ENCODE data around the gene RTKN. TPM values are rescaled to one million over a fixed set of nuclear protein-coding genes. Genes with fewer than 3 reads are reported as not detected.

RTKN gene
- total RNA-seq, 1 donor from 2014 or later, result 11.6 TPM

DNA sequence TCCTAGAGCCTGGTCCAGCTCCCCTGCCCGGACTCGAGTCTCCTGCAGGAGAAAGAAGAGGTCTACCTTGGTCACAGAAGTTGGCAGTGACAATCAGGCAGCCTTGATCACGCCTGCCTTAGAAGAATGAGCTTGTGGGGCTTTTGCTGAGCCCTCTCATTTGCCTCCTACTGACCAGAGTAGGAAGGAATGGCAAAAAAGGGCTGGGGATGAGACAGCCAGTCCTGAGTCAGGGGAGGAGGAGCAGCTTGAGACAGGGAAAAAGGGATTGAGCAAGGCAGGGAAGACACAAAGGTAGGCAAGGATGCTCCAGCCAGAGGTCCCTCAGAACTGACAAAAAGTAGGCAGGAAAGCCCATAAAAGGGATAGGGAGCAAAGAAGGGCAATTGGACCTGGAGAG lies 14.2 kb downstream of the RTKN start:
- ATAC-seq (ENCODE audit: low read depth) (no peak), DNase-seq (no peak)
- no peaks in the 10 kb centered on the region for H3K9me3 Mint-ChIP-seq
- POLR2A ChIA-PET, result interaction anchor here (0.5 kb wide), 1 partner anchor 45 kb away, joined by 5 read pairs; no protein-coding TSS in a partner anchor
- intact Hi-C loops (cut with micrococcal nuclease), result no loop called here
- TF ChIP-seq, protein P1, sequence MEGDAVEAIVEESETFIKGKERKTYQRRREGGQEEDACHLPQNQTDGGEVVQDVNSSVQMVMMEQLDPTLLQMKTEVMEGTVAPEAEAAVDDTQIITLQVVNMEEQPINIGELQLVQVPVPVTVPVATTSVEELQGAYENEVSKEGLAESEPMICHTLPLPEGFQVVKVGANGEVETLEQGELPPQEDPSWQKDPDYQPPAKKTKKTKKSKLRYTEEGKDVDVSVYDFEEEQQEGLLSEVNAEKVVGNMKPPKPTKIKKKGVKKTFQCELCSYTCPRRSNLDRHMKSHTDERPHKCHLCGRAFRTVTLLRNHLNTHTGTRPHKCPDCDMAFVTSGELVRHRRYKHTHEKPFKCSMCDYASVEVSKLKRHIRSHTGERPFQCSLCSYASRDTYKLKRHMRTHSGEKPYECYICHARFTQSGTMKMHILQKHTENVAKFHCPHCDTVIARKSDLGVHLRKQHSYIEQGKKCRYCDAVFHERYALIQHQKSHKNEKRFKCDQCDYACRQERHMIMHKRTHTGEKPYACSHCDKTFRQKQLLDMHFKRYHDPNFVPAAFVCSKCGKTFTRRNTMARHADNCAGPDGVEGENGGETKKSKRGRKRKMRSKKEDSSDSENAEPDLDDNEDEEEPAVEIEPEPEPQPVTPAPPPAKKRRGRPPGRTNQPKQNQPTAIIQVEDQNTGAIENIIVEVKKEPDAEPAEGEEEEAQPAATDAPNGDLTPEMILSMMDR (IDR thresholded peaks at IDR 0.05), result no peak
- no peaks in the 10 kb centered on the region for H3K27me3 Mint-ChIP-seq
- peaks cover 30% of the 10 kb centered on the region for H3K36me3 Mint-ChIP-seq (ENCODE audit: low read depth)
- H3K27ac Mint-ChIP-seq, result no peak overlapping the region
- no peaks in the 10 kb centered on the region for H3K4me1 Mint-ChIP-seq
- CTCF ChIA-PET, result no interaction called here
- H3K4me3 Mint-ChIP-seq, result no peak overlapping the region

- H3K9me3 Mint-ChIP-seq, result no peaks in the 10 kb centered on the region
- TF ChIP-seq, protein P1 (IDR thresholded peaks at IDR 0.05), result no peak
- H3K27ac Mint-ChIP-seq, result no peak overlapping the region
- DNase-seq (no peak), ATAC-seq (ENCODE audit: low read depth) (no peak)
- peaks cover 32% of the 10 kb centered on the region for H3K36me3 Mint-ChIP-seq (ENCODE audit: low read depth)
- ChIA-PET POLR2A (no interaction called here), CTCF (no interaction called here)
- H3K4me1 Mint-ChIP-seq, result peaks cover 6% of the 10 kb centered on the region
- H3K4me3 Mint-ChIP-seq, result no peak overlapping the region
- no peaks in the 10 kb centered on the region for H3K27me3 Mint-ChIP-seq
- intact Hi-C loops (cut with micrococcal nuclease), result no loop called here
Observed at GRCh38 chr2:74426181-74426758, 15.5 kb downstream of the RTKN start.

- Mint-ChIP-seq H3K36me3 (ENCODE audit: low read depth) (peaks cover 33% of the 10 kb centered on the region), H3K27me3 (no peaks in the 10 kb centered on the region), H3K4me3 (no peak overlapping the region), H3K27ac (no peak overlapping the region), H3K4me1 (peaks cover 13% of the 10 kb centered on the region), H3K9me3 (no peaks in the 10 kb centered on the region)
- TF ChIP-seq, protein P1 (IDR thresholded peaks at IDR 0.05), result no peak
- ChIA-PET POLR2A (interaction anchor here (0.7 kb wide), 1 partner anchor 66 kb away, joined by 3 read pairs; no protein-coding TSS in a partner anchor), CTCF (no interaction called here)
- intact Hi-C loops (cut with micrococcal nuclease), result no loop called here
- no peak for ATAC-seq (ENCODE audit: low read depth)
- no peak for DNase-seq
Observed at GRCh38 chr2:74425523-74425922, 16.2 kb downstream of the RTKN start.

DNA sequence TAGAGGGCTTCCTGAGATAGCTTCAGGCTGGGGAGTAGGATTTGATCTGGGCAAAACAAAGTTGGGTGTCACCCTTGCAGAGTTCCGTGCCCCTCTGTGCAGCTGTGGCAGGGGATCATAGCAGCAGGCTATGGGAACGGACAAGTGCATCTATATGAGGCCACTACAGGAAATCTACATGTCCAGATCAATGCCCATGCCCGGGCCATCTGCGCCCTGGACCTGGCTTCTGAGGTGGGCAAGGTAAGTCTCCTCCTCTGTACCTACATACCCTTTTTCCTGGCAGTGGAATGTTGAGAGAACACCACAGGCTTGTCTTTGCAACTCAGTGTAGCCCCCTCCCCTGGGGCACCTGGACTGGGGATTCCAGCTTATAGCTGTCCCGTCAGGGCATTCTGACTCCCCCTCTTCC lies 16.7 kb downstream of the RTKN start:
- ChIA-PET CTCF (no interaction called here), POLR2A (interaction anchor here (0.7 kb wide), 1 partner anchor 67 kb away, joined by 3 read pairs; no protein-coding TSS in a partner anchor)
- DNase-seq, result no peak
- Mint-ChIP-seq H3K27me3 (no peaks in the 10 kb centered on the region), H3K4me3 (no peak overlapping the region), H3K9me3 (no peaks in the 10 kb centered on the region), H3K4me1 (peaks cover 18% of the 10 kb centered on the region), H3K27ac (no peak overlapping the region), H3K36me3 (ENCODE audit: low read depth) (peaks cover 30% of the 10 kb centered on the region)
- TF ChIP-seq, protein P1 (IDR thresholded peaks at IDR 0.05), result no peak
- no peak for ATAC-seq (ENCODE audit: low read depth)
- intact Hi-C loops (cut with micrococcal nuclease), result loop anchor here (5.0 kb wide), 2 partner anchors 47 to 228 kb away; partner anchors contain the start of genes MRPL53 and MTHFD2

- no peak overlapping the region for H3K27ac Mint-ChIP-seq
- POLR2A ChIA-PET, result interaction anchor here (0.5 to 0.8 kb wide), 3 partner anchors 15 to 68 kb away, joined by 3 to 4 read pairs (median 3); no protein-coding TSS in a partner anchor
Observed at GRCh38 chr2:74424139-74424992, 17.4 kb downstream of the RTKN start.

More at GRCh38 chr2:74424139-74424992, 17.4 kb downstream of the RTKN start:
- CTCF ChIA-PET, result no interaction called here
- peaks cover 24% of the 10 kb centered on the region for H3K4me1 Mint-ChIP-seq
- peaks cover 27% of the 10 kb centered on the region for H3K36me3 Mint-ChIP-seq (ENCODE audit: low read depth)
- no peak overlapping the region for H3K4me3 Mint-ChIP-seq
- intact Hi-C loops (cut with micrococcal nuclease), result loop anchor here (5.0 kb wide), 2 partner anchors 48 to 227 kb away; partner anchors contain the start of genes MRPL53 and MTHFD2
- ATAC-seq (ENCODE audit: low read depth) (no peak), DNase-seq (no peak)
- TF ChIP-seq, protein P1 (IDR thresholded peaks at IDR 0.05), result no peak
- H3K9me3 Mint-ChIP-seq, result no peaks in the 10 kb centered on the region
- H3K27me3 Mint-ChIP-seq, result no peaks in the 10 kb centered on the region

Measured in activated B cell treated with CpG ODN at 0.5 μM for 24 hours (primary cell).